ENCODE results near the gene NEB.

NEB gene

DNA sequence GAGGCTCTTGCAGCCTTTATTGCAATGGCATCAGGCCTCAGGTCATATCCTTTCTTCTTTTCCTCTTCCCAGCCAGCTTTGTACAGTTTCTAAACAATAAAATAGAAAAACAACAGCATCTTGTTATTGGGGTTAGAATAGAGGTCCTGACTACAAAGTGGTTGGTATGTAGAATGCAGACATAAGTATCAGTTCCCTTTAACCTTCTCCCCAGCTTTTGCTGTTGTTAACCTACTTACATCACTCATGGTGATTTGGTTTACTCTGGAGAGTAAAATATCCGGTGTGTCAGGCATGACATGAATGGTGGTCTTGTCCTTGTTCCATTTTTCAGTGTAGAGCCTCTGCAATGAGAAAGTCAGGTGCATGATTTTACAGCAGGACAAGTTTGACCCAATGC lies 69.8 kb downstream of the NEB start:
- no peak overlapping the region for H4K8ac ChIP-seq (ENCODE audit: low read length)
- no peak overlapping the region for H3K4ac ChIP-seq (ENCODE audit: low read depth in 1 of 2, low read length in 2 of 2)
- no peak for DNase-seq
- H4K91ac ChIP-seq (ENCODE audit: low read length): no peak overlapping the region
- H3K4me3 ChIP-seq (ENCODE audit: insufficient read depth in 1 of 2, low read depth in 1 of 2, low read length in 2 of 2): no peak overlapping the region
- no peak overlapping the region for H3K27ac ChIP-seq (ENCODE audit: low read length, poor library complexity, severe bottlenecking)
- H3K14ac ChIP-seq (ENCODE audit: low read length in 2 of 2): no peak overlapping the region
- no peak overlapping the region for H2BK120ac ChIP-seq (ENCODE audit: low read depth, low read length)
- no peak overlapping the region for H3K9ac ChIP-seq (ENCODE audit: low read length)
- H2BK5ac ChIP-seq (ENCODE audit: low read depth, low read length, poor library complexity, severe bottlenecking): no peak overlapping the region
- H3K4me2 ChIP-seq (ENCODE audit: low read length, poor library complexity, severe bottlenecking): no peak overlapping the region
- H3K4me1 ChIP-seq (ENCODE audit: control insufficient read depth, insufficient read depth, low read depth, low read length): no peaks in the 10 kb centered on the region
- no peak overlapping the region for H2BK15ac ChIP-seq (ENCODE audit: low read depth, poor library complexity, severe bottlenecking)
- no peak overlapping the region for H2BK12ac ChIP-seq (ENCODE audit: low read length in 2 of 2)
- no peak overlapping the region for H3K18ac ChIP-seq (ENCODE audit: low read depth in 1 of 2, low read length in 2 of 2)
- no peak overlapping the region for H2AK5ac ChIP-seq (ENCODE audit: low read length, severe bottlenecking)
- H2AFZ ChIP-seq (ENCODE audit: low read depth, low read length): no peak overlapping the region
- no peaks in the 10 kb centered on the region for H3K9me3 ChIP-seq (ENCODE audit: control insufficient read depth, low read length)
- H3K36me3 ChIP-seq (ENCODE audit: control insufficient read depth in 1 of 2, insufficient read depth in 2 of 2, low read depth in 1 of 2, low read length in 2 of 2): no peaks in the 10 kb centered on the region
- no peaks in the 10 kb centered on the region for H3K79me1 ChIP-seq (replicated peaks; ENCODE audit: low read length, poor library complexity, severe bottlenecking)
- 63% methylated on average over 1 of the region's 1 CpG for WGBS
- H3K27me3 ChIP-seq (ENCODE audit: control insufficient read depth in 1 of 2, insufficient read depth in 1 of 2, low read length in 2 of 2): no peaks in the 10 kb centered on the region
- H3K23ac ChIP-seq (ENCODE audit: low read length in 2 of 2): no peak overlapping the region

DNA sequence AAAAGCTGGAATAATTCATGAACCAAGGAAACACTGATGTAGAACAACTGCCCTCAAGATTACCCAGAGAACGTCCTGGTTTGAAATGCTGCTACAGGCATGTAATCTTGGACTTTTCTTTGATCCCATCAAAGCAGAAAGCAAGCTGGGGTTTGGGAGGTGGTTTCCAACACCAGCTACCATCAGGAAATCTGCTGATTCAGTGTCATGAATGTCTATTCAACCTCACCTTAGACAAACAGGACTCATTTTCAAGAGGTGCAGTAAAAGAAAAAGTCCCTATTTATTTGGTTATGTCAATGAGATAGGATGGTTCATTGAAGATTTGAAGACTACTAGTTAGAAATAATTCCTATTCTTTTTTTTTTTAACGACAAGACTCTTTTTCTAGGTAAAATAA lies 72.7 kb downstream of the NEB start:
- no peak overlapping the region for H3K4ac ChIP-seq (ENCODE audit: low read depth in 1 of 2, low read length in 2 of 2)
- no peaks in the 10 kb centered on the region for H3K36me3 ChIP-seq (ENCODE audit: control insufficient read depth in 1 of 2, insufficient read depth in 2 of 2, low read depth in 1 of 2, low read length in 2 of 2)
- no peak overlapping the region for H4K8ac ChIP-seq (ENCODE audit: low read length)
- no peak for DNase-seq
- H3K4me2 ChIP-seq (ENCODE audit: low read length, poor library complexity, severe bottlenecking): no peak overlapping the region
- H3K9ac ChIP-seq (ENCODE audit: low read length): no peak overlapping the region
- H3K79me1 ChIP-seq (replicated peaks; ENCODE audit: low read length, poor library complexity, severe bottlenecking): no peaks in the 10 kb centered on the region
- no peak overlapping the region for H3K18ac ChIP-seq (ENCODE audit: low read depth in 1 of 2, low read length in 2 of 2)
- no peak overlapping the region for H2BK15ac ChIP-seq (ENCODE audit: low read depth, poor library complexity, severe bottlenecking)
- no peak overlapping the region for H3K27ac ChIP-seq (ENCODE audit: low read length, poor library complexity, severe bottlenecking)
- H2BK5ac ChIP-seq (ENCODE audit: low read depth, low read length, poor library complexity, severe bottlenecking): no peak overlapping the region
- H3K23ac ChIP-seq (ENCODE audit: low read length in 2 of 2): no peak overlapping the region
- H3K4me1 ChIP-seq (ENCODE audit: control insufficient read depth, insufficient read depth, low read depth, low read length): no peaks in the 10 kb centered on the region
- no peaks in the 10 kb centered on the region for H3K27me3 ChIP-seq (ENCODE audit: control insufficient read depth in 1 of 2, insufficient read depth in 1 of 2, low read length in 2 of 2)
- H4K91ac ChIP-seq (ENCODE audit: low read length): no peak overlapping the region
- WGBS: 57% methylated on average over 1 of the region's 2 CpGs
- H2AK5ac ChIP-seq (ENCODE audit: low read length, severe bottlenecking): no peak overlapping the region
- H3K14ac ChIP-seq (ENCODE audit: low read length in 2 of 2): no peak overlapping the region
- no peak overlapping the region for H3K4me3 ChIP-seq (ENCODE audit: insufficient read depth in 1 of 2, low read depth in 1 of 2, low read length in 2 of 2)
- H3K9me3 ChIP-seq (ENCODE audit: control insufficient read depth, low read length): no peaks in the 10 kb centered on the region
- H2BK120ac ChIP-seq (ENCODE audit: low read depth, low read length): no peak overlapping the region
- H2AFZ ChIP-seq (ENCODE audit: low read depth, low read length): no peak overlapping the region
- H2BK12ac ChIP-seq (ENCODE audit: low read length in 2 of 2): no peak overlapping the region

DNA sequence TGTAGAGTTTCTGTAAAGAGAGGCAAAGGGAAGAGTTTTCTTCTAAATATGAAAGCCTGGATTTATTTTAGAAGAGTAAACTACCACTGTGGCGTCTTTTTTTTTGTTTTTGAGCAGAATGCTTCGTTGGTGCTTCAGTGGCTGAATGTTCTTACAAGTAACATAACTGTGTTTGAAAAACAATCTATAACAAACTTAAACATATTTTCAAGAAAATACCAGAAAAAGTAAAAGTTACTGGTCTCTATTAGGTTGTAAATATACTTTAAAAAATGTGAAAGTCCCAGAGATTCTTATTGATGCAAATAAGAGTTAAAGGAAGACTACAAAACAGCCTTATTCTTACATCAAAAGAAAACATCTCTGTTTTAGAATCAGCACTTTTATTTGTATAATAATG lies 76.2 kb downstream of the NEB start:
- H3K4me2 ChIP-seq (ENCODE audit: low read length, poor library complexity, severe bottlenecking): no peak overlapping the region
- H3K36me3 ChIP-seq (ENCODE audit: control insufficient read depth in 1 of 2, insufficient read depth in 2 of 2, low read depth in 1 of 2, low read length in 2 of 2): no peaks in the 10 kb centered on the region
- no peaks in the 10 kb centered on the region for H3K79me1 ChIP-seq (replicated peaks; ENCODE audit: low read length, poor library complexity, severe bottlenecking)
- H2BK15ac ChIP-seq (ENCODE audit: low read depth, poor library complexity, severe bottlenecking): no peak overlapping the region
- no peak overlapping the region for H2AK5ac ChIP-seq (ENCODE audit: low read length, severe bottlenecking)
- no peaks in the 10 kb centered on the region for H3K27me3 ChIP-seq (ENCODE audit: control insufficient read depth in 1 of 2, insufficient read depth in 1 of 2, low read length in 2 of 2)
- peak overlapping the region; percentile 59 for H3K9ac ChIP-seq (ENCODE audit: low read length)
- no peak overlapping the region for H2BK12ac ChIP-seq (ENCODE audit: low read length in 2 of 2)
- 75% methylated on average over 1 of the region's 2 CpGs for WGBS
- H2BK5ac ChIP-seq (ENCODE audit: low read depth, low read length, poor library complexity, severe bottlenecking): no peak overlapping the region
- no peak overlapping the region for H2BK120ac ChIP-seq (ENCODE audit: low read depth, low read length)
- H2AFZ ChIP-seq (ENCODE audit: low read depth, low read length): no peak overlapping the region
- H3K4ac ChIP-seq (ENCODE audit: low read depth in 1 of 2, low read length in 2 of 2): no peak overlapping the region
- H3K27ac ChIP-seq (ENCODE audit: low read length, poor library complexity, severe bottlenecking): no peak overlapping the region
- no peak overlapping the region for H4K8ac ChIP-seq (ENCODE audit: low read length)
- H3K4me1 ChIP-seq (ENCODE audit: control insufficient read depth, insufficient read depth, low read depth, low read length): no peaks in the 10 kb centered on the region
- H3K23ac ChIP-seq (ENCODE audit: low read length in 2 of 2): no peak overlapping the region
- H3K18ac ChIP-seq (ENCODE audit: low read depth in 1 of 2, low read length in 2 of 2): no peak overlapping the region
- H3K4me3 ChIP-seq (ENCODE audit: insufficient read depth in 1 of 2, low read depth in 1 of 2, low read length in 2 of 2): no peak overlapping the region
- no peak for DNase-seq
- H4K91ac ChIP-seq (ENCODE audit: low read length): no peak overlapping the region
- H3K14ac ChIP-seq (ENCODE audit: low read length in 2 of 2): no peak overlapping the region
- H3K9me3 ChIP-seq (ENCODE audit: control insufficient read depth, low read length): no peaks in the 10 kb centered on the region

DNA sequence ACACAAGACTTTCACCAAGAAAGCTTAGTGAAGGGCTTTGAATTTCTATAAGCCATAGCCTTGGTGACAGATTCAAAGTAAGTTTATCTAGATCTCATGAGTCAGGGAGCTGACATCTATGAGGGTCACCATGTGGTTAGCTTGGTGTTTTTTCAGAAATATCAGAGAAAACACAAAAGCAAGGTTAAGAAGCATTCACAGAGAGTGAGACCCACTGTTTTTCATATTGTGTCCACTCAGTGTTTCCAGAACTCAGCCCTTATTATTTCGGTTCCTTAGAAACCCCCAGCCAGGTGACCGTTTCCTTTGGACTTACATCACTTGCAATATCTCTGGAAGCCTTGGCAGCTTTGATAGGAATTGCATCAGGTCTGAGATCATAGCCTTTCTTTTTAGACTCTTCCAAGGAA lies 76.6 kb downstream of the NEB start:
- H4K8ac ChIP-seq (ENCODE audit: low read length): no peak overlapping the region
- no peaks in the 10 kb centered on the region for H3K9me3 ChIP-seq (ENCODE audit: control insufficient read depth, low read length)
- no peak overlapping the region for H3K4ac ChIP-seq (ENCODE audit: low read depth in 1 of 2, low read length in 2 of 2)
- no peaks in the 10 kb centered on the region for H3K79me1 ChIP-seq (replicated peaks; ENCODE audit: low read length, poor library complexity, severe bottlenecking)
- no peaks in the 10 kb centered on the region for H3K4me1 ChIP-seq (ENCODE audit: control insufficient read depth, insufficient read depth, low read depth, low read length)
- H2AK5ac ChIP-seq (ENCODE audit: low read length, severe bottlenecking): no peak overlapping the region
- H3K9ac ChIP-seq (ENCODE audit: low read length): peak overlapping the region; percentile 59
- no peak overlapping the region for H2BK12ac ChIP-seq (ENCODE audit: low read length in 2 of 2)
- H3K18ac ChIP-seq (ENCODE audit: low read depth in 1 of 2, low read length in 2 of 2): no peak overlapping the region
- H2AFZ ChIP-seq (ENCODE audit: low read depth, low read length): no peak overlapping the region
- no peak for DNase-seq
- H3K27me3 ChIP-seq (ENCODE audit: control insufficient read depth in 1 of 2, insufficient read depth in 1 of 2, low read length in 2 of 2): no peaks in the 10 kb centered on the region
- H3K4me3 ChIP-seq (ENCODE audit: insufficient read depth in 1 of 2, low read depth in 1 of 2, low read length in 2 of 2): no peak overlapping the region
- no peak overlapping the region for H3K23ac ChIP-seq (ENCODE audit: low read length in 2 of 2)
- H3K4me2 ChIP-seq (ENCODE audit: low read length, poor library complexity, severe bottlenecking): no peak overlapping the region
- no peak overlapping the region for H2BK5ac ChIP-seq (ENCODE audit: low read depth, low read length, poor library complexity, severe bottlenecking)
- no peak overlapping the region for H2BK120ac ChIP-seq (ENCODE audit: low read depth, low read length)
- no peak overlapping the region for H2BK15ac ChIP-seq (ENCODE audit: low read depth, poor library complexity, severe bottlenecking)
- 100% methylated on average over 1 of the region's 2 CpGs for WGBS
- H4K91ac ChIP-seq (ENCODE audit: low read length): no peak overlapping the region
- H3K14ac ChIP-seq (ENCODE audit: low read length in 2 of 2): no peak overlapping the region
- no peaks in the 10 kb centered on the region for H3K36me3 ChIP-seq (ENCODE audit: control insufficient read depth in 1 of 2, insufficient read depth in 2 of 2, low read depth in 1 of 2, low read length in 2 of 2)
- H3K27ac ChIP-seq (ENCODE audit: low read length, poor library complexity, severe bottlenecking): no peak overlapping the region

All from mesenchymal stem cell (in vitro differentiated cells and primary cell).